K562 (cell line): ENCODE measurements around the gene TMPRSS9. TPM values are rescaled to one million over a fixed set of nuclear protein-coding genes. Genes with fewer than 3 reads are reported as not detected.

Experiments used
- BRD4 ChIP-seq: fragments of 200-600 bp; sonication (generic); IDR thresholded peaks from 2 replicates; pipeline ENCODE4 v1.6.1; 2017; ENCODE audit warnings: inconsistent platforms
- NKRF ChIP-seq: fragments of 450-650 bp; IDR thresholded peaks from 2 replicates; pipeline ENCODE4 v1.6.1; 2016; ENCODE audit warnings: borderline replicate concordance
- RBM17 ChIP-seq: fragments of 200-400 bp; formaldehyde crosslinking; IDR thresholded peaks from 2 replicates; pipeline ENCODE4 v1.6.1; 2017; ENCODE audit warnings: low read depth, mild to moderate bottlenecking, low read length, borderline replicate concordance
- SOX6 ChIP-seq: fragments of 450-650 bp; IDR thresholded peaks from 2 replicates; pipeline ENCODE4 v1.6.1; 2014; ENCODE audit warnings: mild to moderate bottlenecking
- SREBF1 ChIP-seq: fragments of 150-350 bp; IDR thresholded peaks from 2 replicates; pipeline ENCODE4 v1.6.1; 2014; ENCODE audit warnings: antibody characterized with exemption, low read depth, low read length, borderline replicate concordance
- TAF7 ChIP-seq: fragments of 450-650 bp; IDR thresholded peaks from 2 replicates; pipeline ENCODE4 v1.6.1; 2016; ENCODE audit warnings: missing genetic modification characterization, missing compliant biosample characterization
- ZNF12 ChIP-seq: sonication (generic); formaldehyde crosslinking; IDR thresholded peaks from 2 replicates; pipeline ENCODE4 v1.4.0; 2020; ENCODE audit warnings: mild to moderate bottlenecking, missing genetic modification reagents
- ZNF316 ChIP-seq: fragments of 450-650 bp; IDR thresholded peaks from 2 replicates; pipeline ENCODE4 v1.6.1; 2016
- ZNF398 ChIP-seq: fragments of 250-450 bp; sonication (Bioruptor Pico); IDR thresholded peaks from 2 replicates; pipeline ENCODE4 v1.8.0; 2021; ENCODE audit warnings: moderate library complexity, mild to moderate bottlenecking, inconsistent platforms
- ZNF511 ChIP-seq: sonication (generic); formaldehyde crosslinking; IDR thresholded peaks from 2 replicates; pipeline ENCODE4 v1.8.0; 2022; ENCODE audit warnings: mild to moderate bottlenecking, missing genetic modification reagents
- ZNF717 ChIP-seq: fragments of 250-450 bp; sonication (Bioruptor Pico); IDR thresholded peaks from 2 replicates; pipeline ENCODE4 v1.5.0; 2021
- polyA plus RNA-seq, 8 experiments: library from polyadenylated mRNA; depleted of rRNA in 4 of 8; stranded (reverse) in 5 of 8; unstranded in 3 of 8; fragments of >200 nt; fragmentation: Nextera tagmentation in 2 of 8; fragmentation: Illumina TruSeq in 1 of 8; extraction: Ambion mirVana in 2 of 8; extraction: Trizol in 1 of 8; gene quantifications; 2 replicates each; pipeline versions ENCODE4 v1.2.1 to v1.2.3, GENCODE V29; 2011 to 2014; ENCODE audit warnings: inconsistent platforms in 1 of 8, missing spikeins in 1 of 8
- total RNA-seq, 7 experiments: library from RNA; depleted of rRNA in 6 of 7; stranded (reverse); fragments of >200 nt in 6 of 7; fragmentation: Illumina TruSeq in 2 of 7; extraction: Trizol in 2 of 7; gene quantifications; 2 replicates each; pipeline versions ENCODE4 v1.2.1 to v1.2.3, GENCODE V29; 2011 to 2021; ENCODE audit warnings: low replicate concordance in 1 of 7

The TMPRSS9 gene
- total and polyA plus RNA-seq, 9 of the 15 experiments (the other 6 are each of a cell fraction or from before 2014, with no cell fraction given): 0.01 to 0.03 TPM; not detected in 7

GRCh38 chr19:2334986-2335846 is 24.8 kb upstream of the TMPRSS9 start (continued):
- TF ChIP-seq NKRF: no peak
- TF ChIP-seq SOX6: no peak
- TF ChIP-seq ZNF316: no peak
- no peak for TF ChIP-seq ZNF12 (CRISPR knock-in tag)
- no peak for TF ChIP-seq BRD4
- TF ChIP-seq TAF7 (tag): no peak
- no peak for TF ChIP-seq SREBF1
- no peak for TF ChIP-seq ZNF717 (CRISPR knock-in tag)
- no peak for TF ChIP-seq ZNF398 (CRISPR knock-in tag)
- TF ChIP-seq RBM17: no peak
- TF ChIP-seq ZNF511 (CRISPR knock-in tag): no peak
